MM.1S (cell line): ENCODE measurements around the gene FIBCD1.
A peak's percentile ranks its signal among the peaks of the same experiment; 100 is the strongest.

ENCODE experiments used
- DNase-seq: peaks from one replicate; pipeline ENCODE4 v3.0.0-alpha.2; 2015
- H2AFZ ChIP-seq: fragments of 300-600 bp; sonication (generic); 2 replicates; pipeline ENCODE4 v1.6.0; 2016; ENCODE audit warnings: antibody characterized with exemption, low read length
- H3F3A ChIP-seq: fragments of 300-600 bp; sonication (generic); 2 replicates; pipeline ENCODE4 v1.6.1; 2016; ENCODE audit warnings: mild to moderate bottlenecking, antibody characterized with exemption, low read length, moderate library complexity, mixed read lengths; ENCODE audit not compliant: insufficient read depth
- H3K27ac ChIP-seq: fragments of 300-600 bp; sonication (generic); 2 replicates; pipeline ENCODE4 v1.5.1; 2016; ENCODE audit warnings: mild to moderate bottlenecking, low read length
- H3K27me3 ChIP-seq: fragments of 300-600 bp; sonication (generic); replicated peaks from 2 replicates; pipeline ENCODE4 v1.6.0; 2016; ENCODE audit warnings: low read length; ENCODE audit not compliant: insufficient read depth
- H3K36me3 ChIP-seq: fragments of 300-600 bp; sonication (generic); replicated peaks from 2 replicates; pipeline ENCODE4 v1.6.1; 2016; ENCODE audit warnings: mild to moderate bottlenecking, low read length, mixed read lengths; ENCODE audit not compliant: insufficient read depth
- H3K4me1 ChIP-seq: fragments of 300-600 bp; sonication (generic); 2 replicates; pipeline ENCODE4 v1.6.1; 2016; ENCODE audit warnings: low read length, mixed read lengths
- H3K4me2 ChIP-seq: fragments of 300-600 bp; sonication (generic); 2 replicates; pipeline ENCODE4 v1.6.0; 2016; ENCODE audit warnings: low read depth, low read length
- H3K4me3 ChIP-seq: fragments of 300-600 bp; sonication (generic); 2 replicates; pipeline ENCODE4 v1.5.1; 2016; ENCODE audit warnings: low read length, mixed read lengths
- H3K79me2 ChIP-seq: fragments of 300-600 bp; sonication (generic); 2 replicates; pipeline ENCODE4 v1.6.1; 2016; ENCODE audit warnings: mixed run types, low read length, mixed read lengths
- H3K9ac ChIP-seq: fragments of 300-600 bp; sonication (generic); 2 replicates; pipeline ENCODE4 v1.6.1; 2016; ENCODE audit warnings: low read length, mixed read lengths
- H3K9me2 ChIP-seq: fragments of 300-600 bp; sonication (generic); replicated peaks from 2 replicates; pipeline ENCODE4 v1.6.1; 2016; ENCODE audit warnings: mild to moderate bottlenecking, low read length, mixed read lengths; ENCODE audit not compliant: insufficient read depth
- H3K9me3 ChIP-seq: fragments of 300-600 bp; sonication (generic); replicated peaks from 2 replicates; pipeline ENCODE4 v1.6.1; 2016; ENCODE audit warnings: mild to moderate bottlenecking, low read length, mixed read lengths; ENCODE audit not compliant: insufficient read depth
- H4K20me1 ChIP-seq: fragments of 300-600 bp; sonication (generic); 2 replicates; pipeline ENCODE4 v1.6.1; 2016; ENCODE audit warnings: mild to moderate bottlenecking, low read length, moderate library complexity, mixed read lengths; ENCODE audit not compliant: insufficient read depth
- EZH2 ChIP-seq: fragments of 300-600 bp; sonication (generic); optimal IDR thresholded peaks from 2 replicates; pipeline ENCODE3; 2017; ENCODE audit warnings: low read depth, mild to moderate bottlenecking, antibody characterized with exemption, low read length, mixed read lengths
- EZH2phosphoT487 ChIP-seq: fragments of 300-600 bp; sonication (generic); IDR thresholded peaks from 2 replicates; pipeline ENCODE4 v1.6.1; 2018; ENCODE audit warnings: antibody characterized with exemption, low read length
- TF ChIP-seq, protein P1 (sequence below): fragments of 300-600 bp; sonication (generic); IDR thresholded peaks from 2 replicates; pipeline ENCODE4 v1.5.1; 2016; ENCODE audit warnings: antibody characterized with exemption, low read length, mixed read lengths

The FIBCD1 gene, protein sequence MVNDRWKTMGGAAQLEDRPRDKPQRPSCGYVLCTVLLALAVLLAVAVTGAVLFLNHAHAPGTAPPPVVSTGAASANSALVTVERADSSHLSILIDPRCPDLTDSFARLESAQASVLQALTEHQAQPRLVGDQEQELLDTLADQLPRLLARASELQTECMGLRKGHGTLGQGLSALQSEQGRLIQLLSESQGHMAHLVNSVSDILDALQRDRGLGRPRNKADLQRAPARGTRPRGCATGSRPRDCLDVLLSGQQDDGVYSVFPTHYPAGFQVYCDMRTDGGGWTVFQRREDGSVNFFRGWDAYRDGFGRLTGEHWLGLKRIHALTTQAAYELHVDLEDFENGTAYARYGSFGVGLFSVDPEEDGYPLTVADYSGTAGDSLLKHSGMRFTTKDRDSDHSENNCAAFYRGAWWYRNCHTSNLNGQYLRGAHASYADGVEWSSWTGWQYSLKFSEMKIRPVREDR

DNA sequence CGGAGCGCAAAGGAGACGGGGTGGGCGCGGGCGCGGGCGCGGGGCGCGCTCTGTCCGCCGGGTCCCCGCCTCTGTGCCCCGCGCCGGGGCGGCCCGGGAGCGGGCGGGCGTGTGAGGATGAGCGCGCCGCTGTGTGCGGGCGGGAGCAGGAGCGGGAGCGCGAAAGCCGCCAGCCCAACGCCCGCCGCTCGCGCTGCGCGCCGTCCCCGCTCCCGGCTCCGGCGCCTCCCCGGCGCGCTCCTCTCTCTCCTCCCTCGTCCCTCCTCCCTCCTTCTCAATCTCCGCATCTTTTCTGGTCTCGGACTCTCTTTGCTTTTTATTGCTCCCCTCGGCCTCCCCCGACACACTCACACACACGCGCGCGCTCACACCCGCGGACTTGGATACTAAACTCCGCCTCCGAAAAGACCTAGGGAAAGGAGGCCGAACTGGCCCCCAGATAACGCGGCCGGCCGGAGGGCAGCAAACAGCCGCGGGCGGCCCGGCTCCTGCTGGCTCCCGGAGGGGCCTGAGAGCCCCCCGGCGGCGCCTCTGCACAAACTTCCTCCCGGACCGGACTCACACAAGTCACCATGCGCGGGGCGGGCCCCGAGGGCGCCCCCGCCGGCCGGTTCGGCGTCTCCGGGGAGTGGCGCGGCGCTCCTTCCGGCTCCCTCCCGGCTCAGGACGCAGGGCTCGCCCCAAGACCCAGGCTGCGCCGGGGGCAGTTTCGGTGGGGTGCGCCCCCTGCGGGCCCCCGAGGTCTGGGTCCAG is at the start of gene FIBCD1:
FIBCD1 (minus strand) TSS at position 596 of the 753 bp plus-strand sequence. CDS start 640 bp downstream, outside the sequence.
- Histone ChIP-seq H3K9ac (no peak within 1 kb of the TSS), H3K79me2 (no peaks in the 10 kb centered on the region), H3K36me3 (no peaks in the 10 kb centered on the region), H3K9me3 (no peaks in the 10 kb centered on the region), H4K20me1 (no peaks in the 10 kb centered on the region), H2AFZ (no peak within 1 kb of the TSS), H3K4me2 (no peak within 1 kb of the TSS), H3K4me3 (no peak within 1 kb of the TSS), H3F3A (no peaks in the 10 kb centered on the region), H3K4me1 (no peaks in the 10 kb centered on the region), H3K9me2 (no peaks in the 10 kb centered on the region), H3K27ac (no peak within 1 kb of the TSS), H3K27me3 (peaks cover 93% of the 10 kb centered on the region)
- no peak for DNase-seq
- TF ChIP-seq, protein P1, sequence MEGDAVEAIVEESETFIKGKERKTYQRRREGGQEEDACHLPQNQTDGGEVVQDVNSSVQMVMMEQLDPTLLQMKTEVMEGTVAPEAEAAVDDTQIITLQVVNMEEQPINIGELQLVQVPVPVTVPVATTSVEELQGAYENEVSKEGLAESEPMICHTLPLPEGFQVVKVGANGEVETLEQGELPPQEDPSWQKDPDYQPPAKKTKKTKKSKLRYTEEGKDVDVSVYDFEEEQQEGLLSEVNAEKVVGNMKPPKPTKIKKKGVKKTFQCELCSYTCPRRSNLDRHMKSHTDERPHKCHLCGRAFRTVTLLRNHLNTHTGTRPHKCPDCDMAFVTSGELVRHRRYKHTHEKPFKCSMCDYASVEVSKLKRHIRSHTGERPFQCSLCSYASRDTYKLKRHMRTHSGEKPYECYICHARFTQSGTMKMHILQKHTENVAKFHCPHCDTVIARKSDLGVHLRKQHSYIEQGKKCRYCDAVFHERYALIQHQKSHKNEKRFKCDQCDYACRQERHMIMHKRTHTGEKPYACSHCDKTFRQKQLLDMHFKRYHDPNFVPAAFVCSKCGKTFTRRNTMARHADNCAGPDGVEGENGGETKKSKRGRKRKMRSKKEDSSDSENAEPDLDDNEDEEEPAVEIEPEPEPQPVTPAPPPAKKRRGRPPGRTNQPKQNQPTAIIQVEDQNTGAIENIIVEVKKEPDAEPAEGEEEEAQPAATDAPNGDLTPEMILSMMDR, result no peak
- peak; percentile 64 for TF ChIP-seq EZH2

DNA sequence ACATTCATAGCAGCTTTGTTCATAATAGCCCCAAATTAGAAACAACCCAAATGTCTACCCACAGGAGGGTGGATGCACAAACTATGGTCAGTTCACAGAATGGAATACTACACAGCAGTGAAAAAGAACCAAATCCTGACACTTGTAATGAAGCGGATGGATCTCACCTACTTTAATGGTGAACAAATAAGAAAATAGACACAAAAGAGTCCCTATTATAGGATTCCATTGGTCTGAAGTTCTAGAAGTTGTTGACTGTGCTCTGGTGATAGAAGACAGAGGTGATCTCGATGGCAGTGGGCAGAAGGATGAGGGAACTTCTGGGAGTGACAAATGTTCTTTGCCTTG is 49.3 kb upstream of the FIBCD1 start:
- H3K27me3 ChIP-seq, result peaks cover 100% of the 10 kb centered on the region
- no peak for TF ChIP-seq EZH2
- TF ChIP-seq, protein P1, result no peak
- no peak for TF ChIP-seq EZH2phosphoT487
- no peaks in the 10 kb centered on the region for H4K20me1 ChIP-seq
- no peaks in the 10 kb centered on the region for H3K79me2 ChIP-seq
- no peak overlapping the region for H3K4me2 ChIP-seq
- no peak overlapping the region for H3K4me3 ChIP-seq
- no peaks in the 10 kb centered on the region for H3F3A ChIP-seq
- H3K9ac ChIP-seq, result no peak overlapping the region
- no peaks in the 10 kb centered on the region for H3K4me1 ChIP-seq
- DNase-seq, result no peak
- no peaks in the 10 kb centered on the region for H3K9me2 ChIP-seq
- H3K27ac ChIP-seq, result no peak overlapping the region
- H3K9me3 ChIP-seq, result no peaks in the 10 kb centered on the region
- H2AFZ ChIP-seq, result no peak overlapping the region
- H3K36me3 ChIP-seq, result no peaks in the 10 kb centered on the region

DNA sequence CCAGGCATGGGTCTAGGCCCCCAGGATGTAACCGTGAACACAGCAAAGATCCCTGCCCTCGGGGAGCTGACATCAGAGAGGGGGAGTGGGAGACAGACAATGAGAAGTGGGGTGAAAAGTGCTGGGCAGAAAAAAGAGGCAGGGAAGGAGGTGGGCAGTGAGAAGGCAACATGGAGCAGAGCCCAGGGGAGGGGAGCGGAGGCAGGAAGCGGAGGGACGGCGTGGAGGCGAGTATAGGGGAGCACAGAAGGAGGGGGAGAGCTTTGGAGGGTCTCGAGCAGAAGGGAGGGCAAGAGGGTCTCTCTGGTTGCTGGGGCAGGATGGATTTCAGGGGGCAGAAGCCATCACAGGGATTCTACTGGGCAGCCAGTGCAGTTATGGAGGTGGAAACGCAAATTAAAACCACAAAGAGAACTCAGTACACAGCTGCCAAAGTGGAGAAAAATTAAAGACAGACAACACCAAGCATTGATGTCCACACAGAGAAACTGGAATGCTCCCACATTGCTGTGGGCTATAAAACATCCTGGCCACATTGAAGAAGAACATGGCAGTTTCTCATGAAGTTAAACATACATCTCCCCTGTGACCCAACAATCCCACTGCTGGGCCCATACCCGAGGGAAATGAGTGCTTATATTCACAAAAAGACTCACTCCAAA is 48.8 kb upstream of the FIBCD1 start:
- Histone ChIP-seq H3K9ac (no peak overlapping the region), H3K36me3 (no peaks in the 10 kb centered on the region), H3K9me2 (no peaks in the 10 kb centered on the region), H3K9me3 (no peaks in the 10 kb centered on the region), H3K27ac (no peak overlapping the region), H3K27me3 (peaks cover 100% of the 10 kb centered on the region), H4K20me1 (no peaks in the 10 kb centered on the region), H3K4me3 (no peak overlapping the region), H2AFZ (no peak overlapping the region), H3F3A (no peaks in the 10 kb centered on the region), H3K79me2 (no peaks in the 10 kb centered on the region), H3K4me2 (no peak overlapping the region), H3K4me1 (no peaks in the 10 kb centered on the region)
- no peak for DNase-seq
- no peak for TF ChIP-seq EZH2
- TF ChIP-seq EZH2phosphoT487, result no peak
- TF ChIP-seq, protein P1, result no peak
